ENCODE results near the gene ONECUT2.
"Not testable (repeated sequence)": the region's sequence is repeated elsewhere in the genome, so short reads cannot be mapped to it uniquely, and the experiment has no call there.

The ONECUT2 gene

DNA sequence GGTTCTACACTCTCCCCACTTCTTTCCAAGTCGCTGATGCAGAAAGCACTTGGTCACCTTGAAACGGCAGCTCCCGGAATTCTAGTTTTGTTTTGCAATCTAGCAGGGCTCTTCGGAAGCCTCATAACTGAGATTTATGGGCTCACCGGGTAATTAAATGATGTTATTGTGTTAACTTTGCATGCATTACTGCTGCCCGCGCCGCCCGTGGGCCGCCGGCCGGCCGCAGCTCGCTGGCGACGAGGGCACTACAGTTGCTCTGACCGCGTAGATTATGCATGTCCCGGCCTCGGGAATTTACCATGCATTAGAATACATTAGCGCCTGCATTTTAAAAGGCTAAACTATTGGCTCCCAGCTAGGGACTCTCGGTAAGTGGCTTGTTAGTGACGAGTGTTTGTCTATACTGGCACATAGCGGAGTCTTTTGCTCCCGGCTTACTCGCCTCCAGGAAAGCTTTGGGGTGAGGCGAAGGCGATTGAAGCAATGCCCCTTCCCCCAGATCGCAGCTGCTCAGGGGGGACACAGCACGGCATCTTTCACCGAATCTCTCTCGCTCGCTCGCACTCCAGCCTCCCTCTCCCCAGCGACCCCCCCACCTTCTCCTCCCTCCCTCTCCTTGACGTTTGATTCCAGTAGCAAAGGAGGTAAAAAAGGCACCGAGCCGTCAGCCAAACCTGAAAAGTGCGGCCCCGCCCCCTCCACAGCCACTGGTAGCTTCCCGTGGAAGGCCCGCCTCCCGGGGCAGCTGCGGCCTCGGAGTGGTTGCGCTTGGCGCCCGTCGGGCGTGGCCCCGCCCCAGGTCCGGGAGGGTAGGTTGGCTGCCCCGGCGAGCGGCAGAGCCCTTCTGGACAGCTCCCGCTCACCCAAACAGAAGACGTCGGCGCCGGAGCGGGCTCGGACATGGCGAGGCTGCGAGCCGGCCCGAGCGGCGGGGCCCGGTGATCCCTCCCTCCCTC, at the start of gene ONECUT2:
ONECUT2 (plus strand) TSS at position 839 of the 959 bp plus-strand sequence. CDS start 343 bp downstream, outside the sequence.
- DNase-seq (ENCODE audit: low read depth in 2 of 2), result peak; percentile 55 to 60

DNA sequence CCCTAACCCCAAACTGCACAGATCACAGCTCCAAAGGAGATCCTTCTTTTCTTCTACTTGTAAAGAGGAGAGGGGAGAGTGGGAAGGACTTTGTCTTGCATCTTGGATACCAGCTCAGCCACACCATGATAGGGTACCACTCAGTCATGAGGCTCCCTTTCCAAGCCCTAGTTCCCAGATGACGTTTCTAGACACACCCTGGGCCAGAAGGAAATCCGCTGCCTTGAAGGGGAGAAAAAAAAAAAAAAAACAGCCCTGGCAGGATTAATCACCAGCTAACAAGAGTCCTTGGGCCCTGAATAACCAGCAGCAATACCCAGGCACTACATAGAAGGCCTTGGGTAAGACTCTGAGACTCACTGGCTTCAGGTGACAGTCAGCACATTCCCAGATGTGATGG, 45.9 kb upstream of the ONECUT2 start:
- DNase-seq (ENCODE audit: low read depth in 2 of 2), result no peak

DNA sequence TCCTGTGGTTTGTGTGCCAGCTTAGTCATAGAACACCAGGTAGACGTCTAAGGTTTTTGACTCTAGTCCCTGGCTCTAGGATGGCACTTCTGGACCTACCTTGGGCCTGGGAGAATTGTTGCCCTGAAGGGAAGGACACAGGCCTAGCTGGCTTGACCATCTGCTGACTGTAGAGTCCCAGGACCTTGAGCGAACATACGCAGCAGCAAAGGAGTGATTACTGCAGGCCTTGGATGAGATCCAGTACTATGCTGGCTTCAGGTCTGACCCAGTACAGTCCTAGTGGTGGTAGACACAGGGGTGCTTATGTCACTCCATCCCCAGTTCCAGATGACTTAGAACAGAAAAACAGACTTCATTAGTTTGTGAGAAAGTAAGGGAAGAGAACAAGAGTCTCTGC, 45.1 kb upstream of the ONECUT2 start:
- DNase-seq (ENCODE audit: low read depth in 2 of 2), result no peak

GRCh38 chr18:57394749-57395148, 40.4 kb upstream of the ONECUT2 start:
- DNase-seq (ENCODE audit: low read depth in 2 of 2), result not testable (repeated sequence)

- DNase-seq (ENCODE audit: low read depth in 2 of 2), result not testable (repeated sequence)
These were observed 38.3 kb upstream of the ONECUT2 start for GRCh38 chr18:57396831-57397230.

DNA sequence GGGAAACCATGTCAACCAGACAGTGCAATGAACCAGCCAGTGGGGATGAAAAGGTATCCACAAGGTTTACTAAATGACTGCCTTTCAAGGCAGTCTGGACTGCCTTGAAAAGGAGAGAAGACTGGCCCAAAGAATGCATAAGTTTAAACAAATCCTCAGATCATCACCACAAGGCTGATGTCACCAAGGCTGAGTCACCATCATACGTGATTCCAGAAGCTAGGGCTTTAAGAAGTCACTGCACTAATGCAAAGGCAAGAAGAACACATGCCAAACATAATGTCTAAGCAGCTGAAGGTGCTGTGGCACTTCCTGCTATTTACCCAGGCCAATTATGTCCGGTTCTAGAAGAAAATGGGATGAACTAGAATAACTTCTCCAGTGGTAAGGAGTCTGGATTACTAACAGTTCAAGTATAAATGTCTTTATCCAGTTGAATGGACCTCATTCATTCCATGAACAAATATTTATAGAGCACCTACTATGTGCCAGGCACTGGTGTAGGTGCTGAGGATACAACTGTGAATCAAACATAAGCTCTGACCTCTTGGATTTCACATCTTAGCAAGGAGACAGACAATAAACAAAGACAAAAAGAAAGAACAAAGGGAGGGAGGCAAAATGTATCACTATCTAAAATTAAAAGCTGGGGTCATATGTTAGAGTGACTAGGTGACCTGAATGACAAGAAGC, 37.6 kb upstream of the ONECUT2 start:
- no peak for DNase-seq (ENCODE audit: low read depth in 2 of 2)

GRCh38 chr18:57404345-57404744, 30.8 kb upstream of the ONECUT2 start:
- DNase-seq (ENCODE audit: low read depth in 2 of 2), result no peak

DNA sequence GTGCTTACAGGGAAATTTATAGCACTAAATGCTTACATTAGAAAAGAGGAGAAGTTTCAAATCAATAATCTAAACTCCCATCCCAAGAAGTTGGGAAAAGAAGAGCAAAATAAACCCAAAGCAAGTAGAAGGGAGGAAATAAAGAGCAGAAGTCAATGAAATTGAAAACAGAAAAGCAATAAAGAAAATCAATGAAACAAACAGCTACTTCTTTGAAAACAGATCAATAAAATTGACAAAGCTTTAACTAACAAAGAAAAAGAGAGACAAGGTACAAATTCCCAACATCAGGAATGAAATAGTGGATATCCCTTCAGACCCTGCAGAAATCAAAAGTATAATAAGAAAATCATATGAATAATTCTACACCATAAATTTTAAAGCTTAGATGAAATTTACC, 25.5 kb upstream of the ONECUT2 start:
- no peak for DNase-seq (ENCODE audit: low read depth in 2 of 2)

DNA sequence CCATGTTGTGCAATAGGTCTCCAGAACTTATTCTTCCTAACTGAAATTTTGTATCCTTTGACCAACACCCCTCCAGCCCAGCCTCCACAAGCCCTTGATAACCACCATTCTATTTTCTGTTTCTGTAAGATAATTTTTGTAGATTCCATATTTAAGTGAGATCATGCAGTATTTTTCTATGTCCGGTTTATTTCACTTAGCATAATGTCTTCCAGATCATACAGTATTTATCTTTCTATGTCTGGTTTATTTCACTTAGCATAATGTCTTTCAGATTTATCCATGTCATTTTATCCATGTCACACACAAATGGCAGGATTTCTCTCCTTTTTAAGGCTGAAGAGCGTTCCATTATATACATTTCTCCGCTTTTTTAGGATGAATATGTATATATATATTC, 24.4 kb upstream of the ONECUT2 start:
- no peak for DNase-seq (ENCODE audit: low read depth in 2 of 2)

DNA sequence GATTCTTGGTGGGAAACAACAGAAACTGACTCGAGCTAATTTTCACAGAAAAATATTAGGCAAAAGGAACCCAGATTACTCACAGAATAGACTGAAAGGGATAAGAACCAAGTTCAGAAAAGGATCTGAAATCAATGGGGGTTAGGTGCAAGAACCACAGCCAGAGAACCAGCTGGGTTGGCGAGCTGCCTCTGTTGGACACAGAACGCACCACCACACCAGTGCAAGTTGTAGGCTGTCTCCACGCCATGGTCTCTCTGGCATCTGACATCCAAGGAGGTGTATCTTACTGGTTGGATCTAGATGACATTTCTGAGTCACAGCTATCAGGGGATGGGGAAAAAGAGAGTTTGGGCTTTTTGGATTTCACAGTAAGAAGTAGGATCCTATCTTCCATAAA, 18.6 kb upstream of the ONECUT2 start:
- no peak for DNase-seq (ENCODE audit: low read depth in 2 of 2)

- DNase-seq (ENCODE audit: low read depth in 2 of 2), result no peak
These were observed 12.8 kb upstream of the ONECUT2 start for GRCh38 chr18:57422313-57422872.

- no peak for DNase-seq (ENCODE audit: low read depth in 2 of 2)
These were observed 11.4 kb upstream of the ONECUT2 start for GRCh38 chr18:57423821-57424220.

- DNase-seq (ENCODE audit: low read depth in 2 of 2), result no peak
These were observed 10.1 kb upstream of the ONECUT2 start for GRCh38 chr18:57425096-57425495.

DNA sequence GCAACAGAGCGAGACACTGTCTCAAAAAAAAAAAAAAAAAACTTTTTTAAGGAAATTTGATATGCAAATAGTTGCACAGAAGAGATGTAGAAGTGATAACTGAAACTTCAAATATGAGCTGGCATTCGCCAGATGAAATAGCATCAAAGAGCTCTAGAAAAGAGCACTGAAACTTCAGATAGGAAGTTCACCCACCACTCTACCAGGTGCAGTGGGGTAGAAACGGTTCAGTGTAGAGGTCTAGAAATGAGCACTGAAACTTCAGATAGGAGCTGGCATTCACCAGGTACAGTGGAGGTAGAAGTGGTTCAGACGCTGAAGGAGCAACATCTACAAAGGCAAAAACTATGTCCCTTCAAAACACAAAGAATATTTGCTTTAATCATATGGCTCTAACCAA, 9.0 kb upstream of the ONECUT2 start:
- no peak for DNase-seq (ENCODE audit: low read depth in 2 of 2)

GRCh38 chr18:57427429-57428201, 7.6 kb upstream of the ONECUT2 start:
- DNase-seq (ENCODE audit: low read depth in 2 of 2), result no peak

GRCh38 chr18:57428221-57429150, 6.7 kb upstream of the ONECUT2 start:
- no peak for DNase-seq (ENCODE audit: low read depth in 2 of 2)

- no peak for DNase-seq (ENCODE audit: low read depth in 2 of 2)
These were observed 5.8 kb upstream of the ONECUT2 start for GRCh38 chr18:57429167-57430078.

- DNase-seq (ENCODE audit: low read depth in 2 of 2), result no peak
These were observed 4.8 kb upstream of the ONECUT2 start for GRCh38 chr18:57430079-57431001.

- no peak for DNase-seq (ENCODE audit: low read depth in 2 of 2)
These were observed 4.2 kb upstream of the ONECUT2 start for GRCh38 chr18:57431002-57431382.

Data from fibroblast of skin of left biceps (primary cell).